Glomerular endothelial cell (primary cell): ENCODE measurements around the gene TBX4. TPM values are rescaled to one million over a fixed set of nuclear protein-coding genes. Genes with fewer than 3 reads are reported as not detected.

Source experiments
- DNase-seq: peaks from one replicate; pipeline ENCODE4 v3.0.0-alpha.2; 2011; ENCODE audit warnings: low read depth, low spot score; ENCODE audit errors: extremely low read depth
- total RNA-seq: library from RNA; depleted of rRNA; stranded (reverse); fragments of >200 nt; gene quantifications from 2 replicates; pipeline ENCODE4 v1.2.3, GENCODE V29; 2015

TBX4 gene
- total RNA-seq, 1 donor from 2014 or later = not detected

- no peak for DNase-seq
Measured at GRCh38 chr17:61464130-61464842, 12.1 kb downstream of the TBX4 start.

- no peak for DNase-seq
Measured at GRCh38 chr17:61464843-61465180, 12.6 kb downstream of the TBX4 start.

GRCh38 chr17:61465550-61466237 lies 13.5 kb downstream of the TBX4 start:
- no peak for DNase-seq

GRCh38 chr17:61466246-61466645 lies 14.0 kb downstream of the TBX4 start:
- no peak for DNase-seq

GRCh38 chr17:61467416-61468262 lies 15.4 kb downstream of the TBX4 start:
- no peak for DNase-seq

- DNase-seq = no peak
Measured at GRCh38 chr17:61468263-61468907, 16.2 kb downstream of the TBX4 start.

- DNase-seq = no peak
Measured at GRCh38 chr17:61469474-61469873, 17.3 kb downstream of the TBX4 start.

- no peak for DNase-seq
Measured at GRCh38 chr17:61469949-61470348, 17.7 kb downstream of the TBX4 start.

GRCh38 chr17:61470530-61471136 lies 18.4 kb downstream of the TBX4 start:
- no peak for DNase-seq

GRCh38 chr17:61474235-61474927 lies 22.2 kb downstream of the TBX4 start:
- no peak for DNase-seq

GRCh38 chr17:61474934-61475333 lies 22.7 kb downstream of the TBX4 start:
- DNase-seq = no peak

- DNase-seq = no peak
Measured at GRCh38 chr17:61475726-61476125, 23.5 kb downstream of the TBX4 start.

- DNase-seq = no peak
Measured at GRCh38 chr17:61476476-61477203, 24.4 kb downstream of the TBX4 start.

GRCh38 chr17:61477204-61477834 lies 25.1 kb downstream of the TBX4 start:
- DNase-seq = no peak

GRCh38 chr17:61478026-61478789 lies 26.0 kb downstream of the TBX4 start:
- DNase-seq = no peak

- no peak for DNase-seq
Measured at GRCh38 chr17:61478790-61479492, 26.7 kb downstream of the TBX4 start.
